Lung (tissue), 12 donors: ENCODE data around the gene POLN. TPM values are rescaled to one million over a fixed set of nuclear protein-coding genes. Genes with fewer than 3 reads are reported as not detected.

Source experiments
- ATAC-seq: fragments of 200-7000 bp; cut with Tn5 transposase; one replicate; pipeline ENCODE4 v1.9.1; 2020; ENCODE audit warnings: moderate number of reproducible peaks; ENCODE audit not compliant: insufficient read depth, low FRiP score
- DNase-seq, 3 donors: peaks; one replicate each; pipeline ENCODE4 v3.0.0-alpha.2; 2013 to 2017
- H3K27ac ChIP-seq, 2 donors: one replicate each; pipeline ENCODE4 v1.5.1; 2013; ENCODE audit warnings: mild to moderate bottlenecking in 2 of 2, moderate library complexity in 2 of 2, control low read depth in 1 of 2, inconsistent platforms in 1 of 2, low read depth in 1 of 2, low read length in 1 of 2
- H3K27me3 ChIP-seq, 3 donors: one replicate each; pipeline ENCODE4 v1.5.1; 2013; ENCODE audit warnings: low read length in 2 of 3; ENCODE audit not compliant: control insufficient read depth in 3 of 3, insufficient read depth in 3 of 3
- H3K36me3 ChIP-seq, 4 donors: one replicate each; pipeline ENCODE4 v1.5.1; 2013; ENCODE audit warnings: low read length in 4 of 4, mild to moderate bottlenecking in 1 of 4, moderate library complexity in 1 of 4; ENCODE audit not compliant: control insufficient read depth in 4 of 4, insufficient read depth in 4 of 4
- H3K4me1 ChIP-seq, 5 donors: one replicate each; pipeline ENCODE4 v1.5.1; 2013; ENCODE audit warnings: low read length in 5 of 5, mild to moderate bottlenecking in 2 of 5, moderate library complexity in 1 of 5; ENCODE audit not compliant: control insufficient read depth in 5 of 5, insufficient read depth in 5 of 5
- H3K4me3 ChIP-seq: one replicate; pipeline ENCODE4 v1.5.1; 2013; ENCODE audit warnings: mild to moderate bottlenecking, control low read depth, moderate library complexity
- H3K9ac ChIP-seq, 2 donors: one replicate each; pipeline ENCODE4 v1.5.1; 2013; ENCODE audit warnings: low read length in 2 of 2, control low read depth in 1 of 2; ENCODE audit not compliant: insufficient read depth in 1 of 2
- H3K9me3 ChIP-seq, 4 donors: one replicate each; pipeline ENCODE4 v1.5.1; 2013; ENCODE audit warnings: low read length in 3 of 4, mild to moderate bottlenecking in 1 of 4, moderate library complexity in 1 of 4; ENCODE audit not compliant: control insufficient read depth in 4 of 4, insufficient read depth in 3 of 4
- WGBS, 2 donors: extraction: QIAGEN DNeasy Blood & Tissue Kit; methylation state at CpG; one replicate each; pipeline ENCODE4 v1.1.7; 2013; 5-methylcytosine and 5-hydroxymethylcytosine counted together
- polyA plus RNA-seq, 2 donors: library from polyadenylated mRNA; stranded (reverse); fragments of 200-250 nt; gene quantifications; one replicate each; pipeline ENCODE4 v1.2.1, GENCODE V29; 2013
- total RNA-seq, 2 donors: library from RNA; depleted of rRNA in 1 of 2; stranded (reverse); fragments of >200 nt in 1 of 2; gene quantifications; one replicate each; pipeline ENCODE4 v1.2.1, GENCODE V29; 2014 to 2021
- TF ChIP-seq, protein P1 (sequence below): IDR thresholded peaks from 2 replicates; pipeline ENCODE4 v1.5.1; 2012; ENCODE audit warnings: mild to moderate bottlenecking; ENCODE audit errors: control extremely low read depth, extremely low read depth
- donor health status: control.
- donor health status: control.
- donor health status: Bipolar disorder and iron deficiency.
- donor health status: healthy.
- donor health status: DM: yes; HTN: yes; CAD: no.

POLN gene
- total and polyA plus RNA-seq, 4 donors = 0.68 to 3.7 (median 2.2) TPM

DNA sequence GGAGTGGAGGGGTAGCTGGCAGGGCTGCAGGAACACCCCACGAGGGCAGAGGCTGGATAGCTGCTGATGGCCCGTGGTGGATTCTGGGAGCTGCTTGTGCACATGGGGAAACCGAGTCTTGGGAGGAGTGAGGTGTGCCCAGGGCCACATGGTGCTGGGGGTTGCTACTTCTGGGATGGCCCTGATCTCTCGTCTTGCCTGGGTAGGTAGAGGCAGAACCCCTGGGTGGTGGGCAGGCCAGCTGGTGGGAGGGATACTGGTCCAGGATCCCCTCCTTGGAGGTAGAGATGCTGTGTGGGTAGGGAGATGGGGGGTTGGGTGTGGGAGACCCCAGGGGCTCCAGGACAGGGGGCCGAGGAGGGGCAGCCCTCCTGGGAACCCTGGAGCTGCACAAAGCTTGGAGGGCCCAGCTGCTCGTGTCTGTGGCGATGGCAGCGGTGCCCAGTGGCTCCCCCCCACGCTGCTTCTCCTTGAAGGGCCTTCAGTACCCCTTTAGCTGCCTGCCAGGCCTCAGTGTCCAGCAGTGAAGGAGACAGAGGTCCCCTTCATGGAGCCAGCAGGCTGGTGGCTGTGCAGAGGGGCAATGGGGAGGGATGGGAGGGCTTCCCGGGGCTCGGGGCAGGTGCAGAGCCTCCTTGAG, 179.6 kb downstream of the POLN start:
- no peak for DNase-seq
- 89 to 94% methylated on average over 11 of the region's 11 CpGs for WGBS, 2 donors
- Histone ChIP-seq H3K4me3 (no peak overlapping the region), H3K27me3 (peaks cover 6 to 25% (median 17%) of the 10 kb centered on the region in 3 donors), H3K27ac (no peak overlapping the region), H3K36me3 (no peaks in the 10 kb centered on the region), H3K4me1 (peaks cover 0 to 12% (median 0%) of the 10 kb centered on the region in 5 donors), H3K9me3 (no peaks in the 10 kb centered on the region), H3K9ac (no peak overlapping the region)
- ATAC-seq = no peak
- TF ChIP-seq, protein P1, sequence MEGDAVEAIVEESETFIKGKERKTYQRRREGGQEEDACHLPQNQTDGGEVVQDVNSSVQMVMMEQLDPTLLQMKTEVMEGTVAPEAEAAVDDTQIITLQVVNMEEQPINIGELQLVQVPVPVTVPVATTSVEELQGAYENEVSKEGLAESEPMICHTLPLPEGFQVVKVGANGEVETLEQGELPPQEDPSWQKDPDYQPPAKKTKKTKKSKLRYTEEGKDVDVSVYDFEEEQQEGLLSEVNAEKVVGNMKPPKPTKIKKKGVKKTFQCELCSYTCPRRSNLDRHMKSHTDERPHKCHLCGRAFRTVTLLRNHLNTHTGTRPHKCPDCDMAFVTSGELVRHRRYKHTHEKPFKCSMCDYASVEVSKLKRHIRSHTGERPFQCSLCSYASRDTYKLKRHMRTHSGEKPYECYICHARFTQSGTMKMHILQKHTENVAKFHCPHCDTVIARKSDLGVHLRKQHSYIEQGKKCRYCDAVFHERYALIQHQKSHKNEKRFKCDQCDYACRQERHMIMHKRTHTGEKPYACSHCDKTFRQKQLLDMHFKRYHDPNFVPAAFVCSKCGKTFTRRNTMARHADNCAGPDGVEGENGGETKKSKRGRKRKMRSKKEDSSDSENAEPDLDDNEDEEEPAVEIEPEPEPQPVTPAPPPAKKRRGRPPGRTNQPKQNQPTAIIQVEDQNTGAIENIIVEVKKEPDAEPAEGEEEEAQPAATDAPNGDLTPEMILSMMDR = no peak

DNA sequence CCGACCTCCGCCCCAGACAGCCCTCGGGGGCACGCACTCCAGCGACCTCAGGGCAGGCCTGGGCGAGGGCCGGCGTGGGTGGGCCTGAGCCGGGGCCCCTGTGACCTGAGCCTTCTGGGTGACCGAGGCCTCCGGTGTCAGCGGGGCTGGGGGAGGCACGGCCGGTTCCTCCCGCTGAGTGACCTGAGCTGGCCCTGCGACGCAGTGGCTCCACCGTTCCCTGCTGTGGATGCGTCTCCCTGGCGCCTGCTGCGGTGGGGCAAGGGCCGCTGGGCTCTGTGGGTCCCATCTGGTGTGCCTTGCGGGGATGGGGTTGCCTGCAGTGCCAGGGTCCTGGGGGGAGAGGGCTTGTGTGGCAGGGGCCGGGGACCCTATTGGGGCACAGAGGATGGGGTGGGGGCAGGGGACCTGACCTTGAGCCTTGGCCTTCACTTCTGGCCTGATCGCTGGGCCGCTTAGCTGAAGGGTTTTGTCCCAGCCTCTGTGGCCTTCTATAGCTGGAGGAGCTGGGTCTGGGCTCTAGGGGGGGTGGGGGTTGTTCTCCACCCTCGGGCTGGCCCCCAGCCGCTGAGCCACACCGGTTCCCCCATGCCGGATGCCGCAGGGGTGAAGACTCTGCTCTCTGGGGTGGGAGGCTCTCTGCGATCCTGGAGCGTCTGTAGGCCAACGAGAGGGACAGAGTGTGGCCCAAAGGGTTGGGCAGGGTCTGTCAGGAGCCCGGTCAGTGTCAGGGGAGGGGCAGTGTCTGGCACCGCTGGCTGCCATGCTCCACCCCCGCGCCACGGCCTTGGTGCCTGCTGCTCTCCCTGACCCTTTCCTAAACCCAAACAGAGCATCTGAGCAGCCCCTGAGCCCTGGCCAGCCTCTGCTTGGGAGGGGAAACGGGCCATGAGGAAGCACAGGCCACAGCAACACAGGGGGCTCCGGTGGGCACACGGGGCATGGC, 180.5 kb downstream of the POLN start:
- TF ChIP-seq, protein P1 = no peak
- H3K27ac ChIP-seq = no peak overlapping the region
- H3K9ac ChIP-seq = no peak overlapping the region
- ATAC-seq = no peak
- no peaks in the 10 kb centered on the region for H3K9me3 ChIP-seq
- H3K4me3 ChIP-seq = no peak overlapping the region
- H3K27me3 ChIP-seq = peaks cover 12 to 26% (median 21%) of the 10 kb centered on the region in 3 donors
- no peaks in the 10 kb centered on the region for H3K36me3 ChIP-seq
- 69 to 80% methylated on average over 42 of the region's 42 CpGs for WGBS, 2 donors
- H3K4me1 ChIP-seq = peaks cover 0 to 12% (median 0%) of the 10 kb centered on the region in 5 donors
- DNase-seq = no peak

DNA sequence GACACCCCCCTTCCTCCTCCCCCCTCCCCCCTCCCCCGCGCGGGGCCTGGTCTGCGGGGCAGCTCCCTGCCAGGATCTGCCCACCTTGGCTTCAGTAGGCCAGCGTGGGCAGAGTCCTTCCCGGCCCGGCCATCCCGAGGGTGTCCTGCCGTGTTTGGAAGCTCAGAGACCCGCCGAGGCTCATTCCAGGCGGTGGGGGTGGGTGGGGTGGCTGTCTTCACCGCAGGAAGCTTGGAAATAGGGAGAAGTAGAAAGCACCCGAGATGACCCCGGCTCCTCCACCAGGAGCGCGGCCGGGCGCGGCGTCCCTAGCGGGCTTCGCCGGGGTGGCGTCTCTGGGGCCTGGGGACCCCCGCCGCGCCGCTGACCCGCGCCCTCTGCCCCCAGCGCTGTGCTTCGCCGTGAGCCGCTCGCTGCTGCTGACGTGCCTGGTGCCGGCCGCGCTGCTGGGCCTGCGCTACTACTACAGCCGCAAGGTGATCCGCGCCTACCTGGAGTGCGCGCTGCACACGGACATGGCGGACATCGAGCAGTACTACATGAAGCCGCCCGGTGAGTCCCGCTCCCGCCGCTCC, 181.2 kb downstream of the POLN start:
- Histone ChIP-seq H3K4me1 (peaks cover 0 to 12% (median 0%) of the 10 kb centered on the region in 5 donors), H3K9ac (no peak overlapping the region), H3K27me3 (peaks cover 18 to 26% (median 24%) of the 10 kb centered on the region in 3 donors), H3K4me3 (no peak overlapping the region), H3K36me3 (no peaks in the 10 kb centered on the region), H3K27ac (no peak overlapping the region), H3K9me3 (no peaks in the 10 kb centered on the region)
- TF ChIP-seq, protein P1 = no peak
- no peak for DNase-seq
- WGBS, 2 donors = 29 to 43% methylated on average over 36 to 54 of the region's 54 CpGs
- ATAC-seq = no peak
